ENCODE data around the gene RTP3.

Gene RTP3

GRCh38 chr3:46497556-46498265 is at the start of gene RTP3:
Gene RTP3 (plus strand): TSS chr3:46497976. CDS start chr3:46498063, 87 bp downstream.
- DNase-seq = no peak

GRCh38 chr3:46448721-46449120 is 49.1 kb upstream of the RTP3 start:
- no peak for DNase-seq

GRCh38 chr3:46449755-46450552 is 47.8 kb upstream of the RTP3 start:
- no peak for DNase-seq

GRCh38 chr3:46453526-46454208 is 44.1 kb upstream of the RTP3 start:
- no peak for DNase-seq

- no peak for DNase-seq
Observed at GRCh38 chr3:46454209-46454595, 43.6 kb upstream of the RTP3 start.

GRCh38 chr3:46454606-46455005 is 43.2 kb upstream of the RTP3 start:
- no peak for DNase-seq

- no peak for DNase-seq
Observed at GRCh38 chr3:46455231-46456115, 42.3 kb upstream of the RTP3 start.

GRCh38 chr3:46456118-46456517 is 41.7 kb upstream of the RTP3 start:
- DNase-seq = no peak

- no peak for DNase-seq
Observed at GRCh38 chr3:46460051-46460450, 37.7 kb upstream of the RTP3 start.

GRCh38 chr3:46462111-46462510 is 35.7 kb upstream of the RTP3 start:
- DNase-seq = peak; percentile 79

- no peak for DNase-seq
Observed at GRCh38 chr3:46462511-46462910, 35.3 kb upstream of the RTP3 start.

GRCh38 chr3:46463120-46463867 is 34.5 kb upstream of the RTP3 start:
- DNase-seq = no peak

- DNase-seq = no peak
Observed at GRCh38 chr3:46463868-46464241, 33.9 kb upstream of the RTP3 start.

- DNase-seq = no peak
Observed at GRCh38 chr3:46464326-46465195, 33.2 kb upstream of the RTP3 start, which contains the start of gene LTF. Gene LTF (minus strand): TSS chr3:46464905. CDS start chr3:46464867, 38 bp downstream.

- DNase-seq = no peak
Observed at GRCh38 chr3:46465196-46465520, 32.6 kb upstream of the RTP3 start.

GRCh38 chr3:46466273-46466672 is 31.5 kb upstream of the RTP3 start:
- no peak for DNase-seq

- no peak for DNase-seq
Observed at GRCh38 chr3:46466871-46467403, 30.8 kb upstream of the RTP3 start.

GRCh38 chr3:46467562-46467961 is 30.2 kb upstream of the RTP3 start:
- DNase-seq = no peak

GRCh38 chr3:46468753-46469600 is 28.8 kb upstream of the RTP3 start:
- no peak for DNase-seq

Measured in suppressor macrophage treated with lipopolysaccharide for 4 hours (primary cell).